H9 (cell line): ENCODE results near the gene KCTD17. TPM values are rescaled to one million over a fixed set of nuclear protein-coding genes. Genes with fewer than 3 reads are reported as not detected.

Experiments used
- DNase-seq: peaks from one replicate; pipeline ENCODE4 v3.0.0-alpha.2; 2017
- H2AFZ ChIP-seq: one replicate; pipeline ENCODE4 v1.6.1; 2013; ENCODE audit warnings: mild to moderate bottlenecking, low read length, control low read depth, moderate library complexity
- H2AK5ac ChIP-seq: 2 replicates; pipeline ENCODE4 v1.6.1; 2013; ENCODE audit warnings: low read length, control low read depth, mixed read lengths; ENCODE audit not compliant: insufficient read length
- H2BK120ac ChIP-seq: one replicate; pipeline ENCODE4 v1.6.1; 2013; ENCODE audit warnings: low read depth, mild to moderate bottlenecking, low read length, control low read depth, inconsistent platforms; ENCODE audit not compliant: poor library complexity, severe bottlenecking
- H2BK12ac ChIP-seq: 2 replicates; pipeline ENCODE4 v1.6.1; 2013; ENCODE audit warnings: low read length, control low read depth, mixed read lengths, low read depth; ENCODE audit not compliant: insufficient read length
- H2BK15ac ChIP-seq: 2 replicates; pipeline ENCODE4 v1.6.1; 2013; ENCODE audit warnings: low read depth, low read length, control low read depth
- H2BK20ac ChIP-seq: one replicate; pipeline ENCODE4 v1.6.1; 2013; ENCODE audit warnings: low read depth, mild to moderate bottlenecking, low read length, control low read depth, inconsistent platforms; ENCODE audit not compliant: poor library complexity, severe bottlenecking
- H2BK5ac ChIP-seq: 2 replicates; pipeline ENCODE4 v1.6.1; 2013; ENCODE audit warnings: low read length, control low read depth, mixed read lengths; ENCODE audit not compliant: insufficient read length
- H3K14ac ChIP-seq: 2 replicates; pipeline ENCODE4 v1.6.1; 2013; ENCODE audit warnings: low read length, control low read depth; ENCODE audit not compliant: insufficient read depth
- H3K18ac ChIP-seq: 2 replicates; pipeline ENCODE4 v1.6.1; 2013; ENCODE audit warnings: low read depth, mild to moderate bottlenecking, mixed read lengths, low read length, control low read depth; ENCODE audit not compliant: insufficient read length
- H3K23ac ChIP-seq: 2 replicates; pipeline ENCODE4 v1.6.1; 2013; ENCODE audit warnings: low read length, control low read depth, mixed read lengths, low read depth; ENCODE audit not compliant: insufficient read length
- H3K23me2 ChIP-seq: 2 replicates; pipeline ENCODE4 v1.6.1; 2013; ENCODE audit warnings: low read depth, mild to moderate bottlenecking, mixed read lengths, low read length, control low read depth; ENCODE audit not compliant: insufficient read length, poor library complexity, severe bottlenecking
- H3K27ac ChIP-seq: 2 replicates; pipeline ENCODE4 v1.5.1; 2013; ENCODE audit warnings: low read length, control low read depth, mixed read lengths, low read depth; ENCODE audit not compliant: insufficient read length
- H3K27me3 ChIP-seq: 2 replicates; pipeline ENCODE4 v1.6.1; 2013; ENCODE audit warnings: low read length, control low read depth, inconsistent platforms; ENCODE audit not compliant: insufficient read depth
- H3K4ac ChIP-seq: 2 replicates; pipeline ENCODE4 v1.6.1; 2013; ENCODE audit warnings: low read depth, mild to moderate bottlenecking, control low read depth, inconsistent platforms, low read length, moderate library complexity
- H3K4me1 ChIP-seq: 2 replicates; pipeline ENCODE4 v1.6.1; 2013; ENCODE audit warnings: low read length, control low read depth, inconsistent platforms; ENCODE audit not compliant: insufficient read depth
- H3K4me2 ChIP-seq: 2 replicates; pipeline ENCODE4 v1.6.1; 2013; ENCODE audit warnings: low read length, control low read depth, mixed read lengths; ENCODE audit not compliant: insufficient read length, insufficient read depth
- H3K56ac ChIP-seq: 2 replicates; pipeline ENCODE4 v1.6.1; 2013; ENCODE audit warnings: low read depth, mild to moderate bottlenecking, mixed read lengths, low read length, control low read depth; ENCODE audit not compliant: insufficient read length
- H3K79me1 ChIP-seq: 2 replicates; pipeline ENCODE4 v1.6.1; 2013; ENCODE audit warnings: low read depth, mild to moderate bottlenecking, moderate library complexity, low read length, control low read depth, inconsistent platforms; ENCODE audit not compliant: insufficient read depth, poor library complexity, severe bottlenecking
- H3K79me2 ChIP-seq: 2 replicates; pipeline ENCODE4 v1.6.1; 2013; ENCODE audit warnings: low read length, control low read depth, inconsistent platforms; ENCODE audit not compliant: insufficient read depth
- H3K9ac ChIP-seq: 2 replicates; pipeline ENCODE4 v1.6.1; 2013; ENCODE audit warnings: low read length, control low read depth, mixed read lengths; ENCODE audit not compliant: insufficient read length; ENCODE audit errors: extremely low read depth
- H3K9me3 ChIP-seq: one replicate; pipeline ENCODE4 v1.6.1; 2013; ENCODE audit warnings: low read depth, low read length, inconsistent platforms; ENCODE audit not compliant: control insufficient read depth
- H3T11ph ChIP-seq: one replicate; pipeline ENCODE4 v1.6.1; 2013; ENCODE audit warnings: mild to moderate bottlenecking, low read length, control low read depth, inconsistent platforms
- H4K20me1 ChIP-seq: one replicate; pipeline ENCODE4 v1.6.1; 2013; ENCODE audit not compliant: control insufficient read depth, insufficient read length, insufficient read depth
- H4K5ac ChIP-seq: 2 replicates; pipeline ENCODE4 v1.6.1; 2013; ENCODE audit warnings: low read depth, mild to moderate bottlenecking, mixed read lengths, low read length, control low read depth; ENCODE audit not compliant: insufficient read length
- H4K8ac ChIP-seq: replicated peaks from 2 replicates; pipeline ENCODE4 v1.6.1; 2013; ENCODE audit warnings: low read length, control low read depth, mixed read lengths, low read depth; ENCODE audit not compliant: insufficient read length
- H4K91ac ChIP-seq: 2 replicates; pipeline ENCODE4 v1.6.1; 2013; ENCODE audit warnings: low read depth, mild to moderate bottlenecking, moderate library complexity, mixed read lengths, low read length, control low read depth; ENCODE audit not compliant: insufficient read length
- H3K27ac Mint-ChIP-seq, 3 experiments: 2 replicates in 2 of 3; 3 replicates in 1 of 3; pipeline ENCODE4 v1.8.0; 2020 to 2021; ENCODE audit warnings: mixed read lengths in 3 of 3, mild to moderate bottlenecking in 1 of 3, moderate library complexity in 1 of 3
- H3K27me3 Mint-ChIP-seq: 2 replicates; pipeline ENCODE4 v1.8.0; 2021; ENCODE audit warnings: low read depth, mild to moderate bottlenecking, moderate library complexity, mixed read lengths
- H3K36me3 Mint-ChIP-seq, 3 experiments: 2 replicates in 2 of 3; 3 replicates in 1 of 3; pipeline ENCODE4 v1.8.0; 2020 to 2021; ENCODE audit warnings: low read depth in 3 of 3, mixed read lengths in 3 of 3; ENCODE audit not compliant: insufficient read depth in 1 of 3
- H3K4me1 Mint-ChIP-seq, 2 experiments: 2 replicates each; pipeline ENCODE4 v1.8.0; 2020; ENCODE audit warnings: mixed read lengths in 2 of 2
- H3K4me3 Mint-ChIP-seq, 2 experiments: 2 replicates in 1 of 2; 3 replicates in 1 of 2; pipeline ENCODE4 v1.8.0; 2020 to 2021; ENCODE audit warnings: mild to moderate bottlenecking in 2 of 2, mixed read lengths in 2 of 2, moderate library complexity in 1 of 2
- H3K9me3 Mint-ChIP-seq, 2 experiments: 2 replicates in 1 of 2; 3 replicates in 1 of 2; pipeline ENCODE4 v1.8.0; 2020; ENCODE audit warnings: mild to moderate bottlenecking in 2 of 2, mixed read lengths in 2 of 2, moderate library complexity in 1 of 2
- WGBS: extraction: QIAGEN DNeasy Blood & Tissue Kit; methylation state at CpG from one replicate; pipeline ENCODE4 v1.1.7; 2013; ENCODE audit warnings: missing lambda C conversion rate, low lambda C conversion rate, mixed read lengths; ENCODE audit not compliant: insufficient read length; ENCODE audit errors: extremely low coverage; 5-methylcytosine and 5-hydroxymethylcytosine counted together
- total RNA-seq: library from RNA; stranded (reverse); gene quantifications from 2 replicates; pipeline ENCODE4 v1.2.1, GENCODE V29; 2021
- TF ChIP-seq, protein P1 (sequence below): fragments of 200-600 bp; sonication (generic); conservative IDR thresholded peaks from 3 replicates; pipeline ENCODE4 v1.8.0; 2021; ENCODE audit warnings: antibody characterized with exemption, mild to moderate bottlenecking

KCTD17 gene
- total RNA-seq, 1 experiment from 2014 or later: 34.1 TPM

GRCh38 chr22:37032535-37033460 lies 18.7 kb upstream of the KCTD17 start:
- Histone ChIP-seq H4K91ac (no peak overlapping the region), H4K8ac (no peak overlapping the region), H4K5ac (no peak overlapping the region), H3K23ac (no peak overlapping the region), H3K23me2 (no peaks in the 10 kb centered on the region), H3K9me3 (no peaks in the 10 kb centered on the region), H3K27me3 (no peaks in the 10 kb centered on the region), H2AK5ac (no peak overlapping the region), H3K27ac (no peak overlapping the region), H3T11ph (no peak overlapping the region), H2BK5ac (no peak overlapping the region), H2AFZ (no peak overlapping the region), H3K14ac (no peak overlapping the region), H3K79me2 (no peaks in the 10 kb centered on the region), H3K56ac (no peak overlapping the region), H2BK12ac (no peak overlapping the region), H3K9ac (no peak overlapping the region), H2BK120ac (no peak overlapping the region), H2BK15ac (no peak overlapping the region), H3K79me1 (no peaks in the 10 kb centered on the region), H3K4ac (no peak overlapping the region), H3K4me2 (no peak overlapping the region), H3K18ac (no peak overlapping the region), H3K4me1 (no peaks in the 10 kb centered on the region; the same call in 1 of the 2 replicates), H2BK20ac (no peak overlapping the region), H4K20me1 (peaks cover 3% of the 10 kb centered on the region)
- H3K36me3 Mint-ChIP-seq: peaks cover 4 to 23% (median 13%) of the 10 kb centered on the region in 3 experiments; a peak in 6 of 7 replicates
- H3K4me1 Mint-ChIP-seq: peaks cover 29 to 30% of the 10 kb centered on the region in 2 experiments
- no CpG with 5 or more reads among the region's 18 CpGs for WGBS
- H3K27ac Mint-ChIP-seq: peak overlapping the region in 1 of 3 experiments; percentile 16; a peak in 1 of 7 replicates
- peaks cover 23% of the 10 kb centered on the region for H3K27me3 Mint-ChIP-seq
- no peak overlapping the region for H3K4me3 Mint-ChIP-seq
- TF ChIP-seq, protein P1, sequence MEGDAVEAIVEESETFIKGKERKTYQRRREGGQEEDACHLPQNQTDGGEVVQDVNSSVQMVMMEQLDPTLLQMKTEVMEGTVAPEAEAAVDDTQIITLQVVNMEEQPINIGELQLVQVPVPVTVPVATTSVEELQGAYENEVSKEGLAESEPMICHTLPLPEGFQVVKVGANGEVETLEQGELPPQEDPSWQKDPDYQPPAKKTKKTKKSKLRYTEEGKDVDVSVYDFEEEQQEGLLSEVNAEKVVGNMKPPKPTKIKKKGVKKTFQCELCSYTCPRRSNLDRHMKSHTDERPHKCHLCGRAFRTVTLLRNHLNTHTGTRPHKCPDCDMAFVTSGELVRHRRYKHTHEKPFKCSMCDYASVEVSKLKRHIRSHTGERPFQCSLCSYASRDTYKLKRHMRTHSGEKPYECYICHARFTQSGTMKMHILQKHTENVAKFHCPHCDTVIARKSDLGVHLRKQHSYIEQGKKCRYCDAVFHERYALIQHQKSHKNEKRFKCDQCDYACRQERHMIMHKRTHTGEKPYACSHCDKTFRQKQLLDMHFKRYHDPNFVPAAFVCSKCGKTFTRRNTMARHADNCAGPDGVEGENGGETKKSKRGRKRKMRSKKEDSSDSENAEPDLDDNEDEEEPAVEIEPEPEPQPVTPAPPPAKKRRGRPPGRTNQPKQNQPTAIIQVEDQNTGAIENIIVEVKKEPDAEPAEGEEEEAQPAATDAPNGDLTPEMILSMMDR: no peak
- no peaks in the 10 kb centered on the region for H3K9me3 Mint-ChIP-seq
- DNase-seq: no peak
